ENCODE data around the gene PDCD6IP.

PDCD6IP gene

GRCh38 chr3:33897306-33897705, 98.9 kb downstream of the PDCD6IP start:
- no peak for DNase-seq

- DNase-seq = no peak
These were observed 100.5 kb downstream of the PDCD6IP start for GRCh38 chr3:33898901-33899300.

- DNase-seq = no peak
These were observed 102.0 kb downstream of the PDCD6IP start for GRCh38 chr3:33900440-33900808.

- DNase-seq = no peak
These were observed 102.5 kb downstream of the PDCD6IP start for GRCh38 chr3:33900809-33901505.

- peak in 1 of 14 donors; percentile 78 for DNase-seq
These were observed 103.6 kb downstream of the PDCD6IP start for GRCh38 chr3:33901862-33902563.

- no peak for DNase-seq
These were observed 106.3 kb downstream of the PDCD6IP start for GRCh38 chr3:33904730-33905129.

- DNase-seq = no peak
These were observed 109.9 kb downstream of the PDCD6IP start for GRCh38 chr3:33908250-33908851.

GRCh38 chr3:33909547-33909946, 111.1 kb downstream of the PDCD6IP start:
- no peak for DNase-seq

- DNase-seq = no peak
These were observed 111.6 kb downstream of the PDCD6IP start for GRCh38 chr3:33910031-33910430.

- DNase-seq = no peak
These were observed 113.3 kb downstream of the PDCD6IP start for GRCh38 chr3:33911525-33912322.

GRCh38 chr3:33914212-33914611, 115.8 kb downstream of the PDCD6IP start:
- DNase-seq = no peak

GRCh38 chr3:33914731-33915379, 116.4 kb downstream of the PDCD6IP start:
- DNase-seq = no peak

- peak in 5 of 14 donors; percentile 0 to 53 (median 16) for DNase-seq
These were observed 117.5 kb downstream of the PDCD6IP start for GRCh38 chr3:33915796-33916546.

- no peak for DNase-seq
These were observed 119.8 kb downstream of the PDCD6IP start for GRCh38 chr3:33918126-33918756.
